Stimulated activated CD4-positive, alpha-beta T cell treated with anti-CD3 and anti-CD28 coated beads, Interleukin-4, amount 100 ng/mL, for 4 hours (primary cell): Measurements from ENCODE around the gene SLC25A26.

ENCODE experiments used
- DNase-seq, 2 experiments: peaks; one replicate each; pipeline ENCODE4 v3.0.0-alpha.2; 2020

SLC25A26 gene

GRCh38 chr3:66399529-66400232 is 178.9 kb downstream of the SLC25A26 start:
- no peak for DNase-seq

- no peak for DNase-seq
These were observed 179.8 kb downstream of the SLC25A26 start for GRCh38 chr3:66400411-66401156.

- no peak for DNase-seq
These were observed 180.4 kb downstream of the SLC25A26 start for GRCh38 chr3:66401157-66401550.

GRCh38 chr3:66401675-66402491 is 181.1 kb downstream of the SLC25A26 start:
- no peak for DNase-seq

GRCh38 chr3:66402596-66403290 is 181.9 kb downstream of the SLC25A26 start:
- DNase-seq, result no peak

GRCh38 chr3:66403323-66403990 is 182.7 kb downstream of the SLC25A26 start:
- no peak for DNase-seq

GRCh38 chr3:66404197-66404596 is 183.4 kb downstream of the SLC25A26 start:
- no peak for DNase-seq

GRCh38 chr3:66404903-66405700 is 184.3 kb downstream of the SLC25A26 start:
- no peak for DNase-seq

GRCh38 chr3:66405701-66406091 is 184.9 kb downstream of the SLC25A26 start:
- no peak for DNase-seq

GRCh38 chr3:66406163-66406562 is 185.4 kb downstream of the SLC25A26 start:
- no peak for DNase-seq

- DNase-seq, result no peak
These were observed 186.2 kb downstream of the SLC25A26 start for GRCh38 chr3:66406831-66407610.

GRCh38 chr3:66407611-66408218 is 186.9 kb downstream of the SLC25A26 start:
- DNase-seq, result peak; percentile 59 to 73

- DNase-seq, result no peak
These were observed 189.3 kb downstream of the SLC25A26 start for GRCh38 chr3:66409771-66410754.

- no peak for DNase-seq
These were observed 190.2 kb downstream of the SLC25A26 start for GRCh38 chr3:66410976-66411375.

- no peak for DNase-seq
These were observed 190.7 kb downstream of the SLC25A26 start for GRCh38 chr3:66411474-66411873.

- DNase-seq, result no peak
These were observed 191.4 kb downstream of the SLC25A26 start for GRCh38 chr3:66411961-66412887.

GRCh38 chr3:66413151-66413751 is 192.4 kb downstream of the SLC25A26 start:
- DNase-seq, result no peak
